Activated CD8-positive, alpha-beta memory T cell treated with anti-CD3 and anti-CD28 coated beads for 36 hours (primary cell): ENCODE measurements around the gene NUP62. TPM values are rescaled to one million over a fixed set of nuclear protein-coding genes. Genes with fewer than 3 reads are reported as not detected.
"Not testable (repeated sequence)": the region's sequence is repeated elsewhere in the genome, so short reads cannot be mapped to it uniquely, and the experiment has no call there.

Experiments used
- CTCF ChIA-PET: fragments of 350-600 bp; sonication (Branson Sonifier 250); formaldehyde crosslinking; loops from one replicate; lab custom pipeline; 2021; ENCODE audit warnings: antibody characterized with exemption; lab: Charles Lee
- POLR2A ChIA-PET: fragments of 350-600 bp; sonication (Branson Sonifier 250); formaldehyde crosslinking; loops from one replicate; lab custom pipeline; 2021; ENCODE audit warnings: antibody characterized with exemption; lab: Charles Lee
- total RNA-seq, 2 experiments: library from RNA; stranded (reverse); gene quantifications; one replicate each; pipeline ENCODE4 v1.2.3, GENCODE V29; 2021

The NUP62 gene
- total RNA-seq, 2 experiments from 2014 or later = 206 to 216 TPM

DNA sequence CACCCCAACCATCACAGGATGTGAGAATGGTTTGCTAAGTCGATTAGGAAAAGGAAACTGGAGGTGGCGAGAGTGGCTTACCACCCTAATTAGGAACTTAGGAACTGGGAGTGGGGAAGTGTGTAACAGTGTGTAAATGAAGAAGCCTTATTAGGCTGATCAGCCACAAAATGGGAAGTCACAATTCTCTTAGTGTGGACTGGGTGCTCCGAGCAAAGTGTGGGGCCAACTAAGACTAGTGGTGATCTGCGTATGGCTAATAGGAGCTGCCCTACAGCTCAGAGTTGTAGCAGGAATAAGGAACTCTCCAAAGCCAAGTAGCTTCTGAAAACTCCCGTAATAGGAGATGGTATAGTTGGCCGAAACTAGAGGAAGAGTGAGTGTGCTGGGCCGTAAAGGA is 24.1 kb upstream of the NUP62 start:
- POLR2A ChIA-PET = no interaction called here
- CTCF ChIA-PET = interaction anchor here (0.9 to 2.6 kb wide), 2 partner anchors 16 to 30 kb away, joined by 5 to 13 read pairs; no protein-coding TSS in a partner anchor

DNA sequence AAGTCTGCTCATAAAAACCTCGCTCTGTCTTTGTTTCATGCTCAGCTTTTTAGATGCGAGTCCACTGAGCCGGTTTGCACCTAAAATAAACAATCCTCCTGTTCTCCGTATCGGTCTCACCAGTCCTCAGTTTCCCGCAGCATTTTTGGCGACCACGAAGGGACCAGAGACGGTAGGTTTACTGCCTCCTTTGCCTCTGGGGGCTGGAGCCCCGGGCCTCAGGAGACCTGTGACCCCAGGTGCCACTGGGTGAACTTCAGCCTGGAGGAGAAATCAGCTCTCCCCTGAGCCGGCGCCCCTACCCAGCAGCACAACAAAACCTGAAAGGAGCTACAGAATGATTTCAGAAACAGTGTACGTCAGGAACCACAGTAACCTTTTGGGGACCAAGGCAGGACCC is 23.6 kb upstream of the NUP62 start:
- POLR2A ChIA-PET = no interaction called here

DNA sequence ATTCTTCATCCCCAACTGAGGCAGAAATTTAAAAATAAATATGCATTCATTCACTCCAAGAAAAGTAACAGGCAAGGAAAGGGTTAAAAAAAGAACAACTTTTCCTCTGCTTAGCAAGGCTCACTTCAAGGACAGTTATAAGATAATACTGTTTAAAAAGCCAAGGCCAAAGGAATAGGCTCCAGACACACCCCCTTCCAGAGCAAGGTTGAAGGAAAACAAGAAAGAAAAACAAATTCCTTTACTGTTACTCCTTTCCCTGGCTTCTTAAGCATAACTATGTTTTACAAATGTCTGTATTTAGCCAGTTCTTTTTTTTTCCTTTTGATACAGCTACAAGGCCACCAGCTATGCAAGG is 23.2 kb upstream of the NUP62 start:
- CTCF ChIA-PET = no interaction called here
- POLR2A ChIA-PET = no interaction called here

More for the DNA sequence above, 23.6 kb upstream of the NUP62 start:
- CTCF ChIA-PET = interaction anchor here (2.6 kb wide), 1 partner anchor 15 kb away, joined by 13 read pairs; no protein-coding TSS in a partner anchor

DNA sequence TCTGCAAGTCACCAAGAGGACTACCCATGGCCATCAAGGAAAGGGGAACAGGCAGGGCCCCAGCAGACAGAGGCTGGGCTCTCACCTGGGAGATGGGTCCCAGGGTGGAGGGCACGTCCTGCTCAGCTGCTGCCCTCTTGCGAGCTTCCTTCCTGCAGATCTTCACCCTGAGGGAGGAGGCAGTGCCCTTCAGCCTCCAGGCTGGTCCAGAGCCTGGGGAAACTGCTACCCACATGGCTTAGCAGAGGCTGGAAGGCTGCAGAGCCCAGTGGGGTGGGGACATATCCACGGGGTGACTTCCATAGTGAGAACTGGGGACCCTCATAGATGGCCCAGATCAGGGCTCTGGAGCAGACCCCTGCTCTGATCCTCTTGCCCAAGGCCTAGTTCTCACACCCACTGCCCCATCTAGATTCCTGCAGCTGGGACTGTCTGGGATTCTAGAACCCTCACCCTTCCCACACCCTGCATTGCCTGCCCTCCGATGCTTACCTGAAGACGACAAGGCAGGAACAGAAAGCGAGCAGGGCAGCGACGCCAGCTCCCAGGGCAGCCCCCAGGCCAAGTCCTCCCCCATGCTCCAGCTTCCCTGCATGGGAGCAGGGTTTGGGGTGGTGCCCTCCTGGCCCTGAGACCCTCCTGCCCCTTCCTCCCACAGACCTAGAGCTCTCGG is 22.6 kb upstream of the NUP62 start:
- CTCF ChIA-PET = no interaction called here
- POLR2A ChIA-PET = no interaction called here

- ChIA-PET POLR2A (no interaction called here), CTCF (interaction anchor here (0.6 kb wide), 1 partner anchor 15 kb away, joined by 3 read pairs; no protein-coding TSS in a partner anchor)
Measured at GRCh38 chr19:49950956-49951526, 21.7 kb upstream of the NUP62 start.

DNA sequence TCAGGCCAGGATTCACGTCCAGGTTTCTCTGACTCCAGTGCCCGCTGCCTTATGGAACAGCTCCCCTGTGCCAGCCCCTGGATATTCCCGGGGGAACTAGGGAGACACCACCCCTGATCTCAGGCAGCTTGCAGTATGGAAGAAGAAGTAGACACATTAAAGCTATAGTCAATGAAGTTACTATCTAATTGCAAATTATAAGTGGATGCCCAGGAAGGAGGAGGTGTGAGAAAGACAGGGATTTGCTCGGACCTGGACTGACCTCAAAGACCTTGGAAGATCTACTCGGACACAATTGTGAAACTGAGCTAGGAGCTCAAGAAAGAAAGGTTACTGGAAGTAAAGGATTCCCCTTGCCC is 21.3 kb upstream of the NUP62 start:
- ChIA-PET POLR2A (no interaction called here), CTCF (interaction anchor here (0.6 kb wide), 1 partner anchor 15 kb away, joined by 3 read pairs; no protein-coding TSS in a partner anchor)

DNA sequence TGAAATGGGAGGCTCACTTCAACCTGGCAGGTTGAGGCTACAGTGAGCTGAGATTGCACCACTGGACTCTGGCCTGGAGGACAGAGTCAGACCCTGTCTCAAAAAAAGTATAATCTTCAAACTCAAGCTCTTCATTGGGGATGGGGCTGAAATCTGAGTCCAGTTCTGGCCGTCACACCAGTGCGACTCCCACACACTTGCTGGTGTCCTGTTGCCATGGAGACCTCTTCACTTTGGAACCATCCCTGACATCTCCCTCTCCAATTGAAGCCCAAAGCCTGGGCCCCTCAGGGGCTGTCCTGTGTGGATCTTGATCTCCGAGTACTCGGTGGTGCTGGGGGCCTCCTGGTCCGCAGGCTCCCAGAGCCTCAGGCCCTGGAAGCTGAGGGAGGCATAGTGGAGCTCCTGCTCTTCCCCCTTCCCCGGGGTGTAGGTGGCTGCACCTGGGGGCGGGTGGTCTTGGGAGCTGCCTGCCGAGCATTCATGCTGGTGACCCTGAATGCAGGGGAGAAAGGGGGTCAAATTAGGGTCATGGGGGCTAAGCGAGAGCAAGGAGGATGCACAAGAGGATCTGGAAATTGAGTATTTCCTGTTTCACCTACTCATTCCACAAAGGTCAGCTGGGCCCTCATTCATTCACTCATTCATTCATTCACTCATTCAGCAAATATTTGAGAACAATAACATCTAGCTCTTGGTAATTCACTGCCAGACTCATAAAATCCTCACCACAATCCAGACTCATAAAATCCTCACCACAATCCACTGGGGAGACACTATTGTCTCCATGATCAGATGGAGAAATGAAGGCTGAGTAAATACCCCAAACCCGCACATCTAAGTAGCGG is 20.7 kb upstream of the NUP62 start:
- ChIA-PET CTCF (interaction anchor here (1.3 kb wide), 1 partner anchor 12 kb away, joined by 4 read pairs; no protein-coding TSS in a partner anchor), POLR2A (no interaction called here)

GRCh38 chr19:49946415-49946814 is 17.1 kb upstream of the NUP62 start:
- ChIA-PET CTCF (no interaction called here), POLR2A (no interaction called here)

GRCh38 chr19:49944567-49944966 is 15.3 kb upstream of the NUP62 start:
- CTCF ChIA-PET, POLR2A ChIA-PET: not testable (repeated sequence)

- ChIA-PET POLR2A (no interaction called here), CTCF (no interaction called here)
Measured at GRCh38 chr19:49940482-49940791, 11.1 kb upstream of the NUP62 start.

DNA sequence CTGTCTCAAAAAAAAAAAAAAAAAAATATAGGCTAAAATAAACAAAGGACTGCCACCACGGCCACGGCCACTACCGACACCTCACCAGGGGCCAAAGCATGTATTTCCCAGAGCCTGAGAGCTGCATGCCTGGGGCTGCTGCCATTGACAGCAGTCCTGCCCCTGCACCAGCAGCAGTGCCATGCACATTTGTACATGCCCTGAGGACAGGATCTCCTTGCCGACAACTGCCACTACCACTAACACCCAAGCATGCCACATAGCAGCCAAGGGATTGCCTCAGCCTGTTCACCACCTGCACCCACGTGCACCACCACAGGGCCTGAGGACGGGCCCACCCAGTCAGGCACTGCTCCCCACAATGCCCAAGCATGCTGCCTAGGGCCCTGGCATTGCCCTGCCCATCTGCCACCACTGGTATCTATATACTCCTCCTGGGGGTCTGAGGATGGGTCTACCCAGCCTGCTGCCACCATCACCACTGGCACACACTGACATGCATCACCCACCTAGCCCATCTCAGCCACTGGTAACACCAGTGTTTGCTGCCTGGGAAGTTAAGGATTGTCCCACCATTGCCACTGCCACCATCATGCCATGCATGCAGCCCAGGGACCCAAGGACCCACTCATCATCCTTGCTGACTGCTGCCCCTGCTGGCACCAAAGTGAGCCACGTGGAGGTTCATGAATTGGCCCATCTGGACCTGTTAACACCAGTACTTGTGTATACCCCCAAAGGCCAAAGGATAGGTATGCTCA is 10.6 kb upstream of the NUP62 start:
- ChIA-PET POLR2A (no interaction called here), CTCF (interaction anchor here (3.8 kb wide), 1 partner anchor 44 kb away, joined by 27 read pairs; no protein-coding TSS in a partner anchor)

DNA sequence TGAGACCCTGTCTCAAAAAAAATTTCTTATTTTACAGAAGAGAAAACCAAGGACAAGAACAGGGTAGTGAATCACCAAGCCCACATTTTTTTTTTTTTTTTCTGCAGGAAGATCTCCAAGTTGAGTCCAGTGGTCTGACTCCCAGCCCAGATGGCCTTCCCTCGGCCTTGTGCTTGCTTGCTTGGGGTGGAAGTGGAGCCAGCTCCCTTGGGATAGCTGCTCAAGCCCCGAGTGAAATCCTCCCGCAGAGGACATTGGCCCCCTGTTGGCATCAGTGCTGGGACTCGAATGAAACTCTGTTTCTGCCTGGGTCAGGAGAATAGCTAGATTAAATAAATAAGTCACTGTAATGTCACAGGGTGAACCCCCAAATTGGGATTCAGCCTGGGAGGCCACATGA is 9.4 kb upstream of the NUP62 start:
- ChIA-PET CTCF (interaction anchor here (0.7 to 3.8 kb wide), 8 partner anchors 11 to 93 kb away, joined by 3 to 27 read pairs (median 4); no protein-coding TSS in a partner anchor), POLR2A (interaction anchor here (0.7 kb wide), 1 partner anchor 72 kb away, joined by 7 read pairs; no protein-coding TSS in a partner anchor)

DNA sequence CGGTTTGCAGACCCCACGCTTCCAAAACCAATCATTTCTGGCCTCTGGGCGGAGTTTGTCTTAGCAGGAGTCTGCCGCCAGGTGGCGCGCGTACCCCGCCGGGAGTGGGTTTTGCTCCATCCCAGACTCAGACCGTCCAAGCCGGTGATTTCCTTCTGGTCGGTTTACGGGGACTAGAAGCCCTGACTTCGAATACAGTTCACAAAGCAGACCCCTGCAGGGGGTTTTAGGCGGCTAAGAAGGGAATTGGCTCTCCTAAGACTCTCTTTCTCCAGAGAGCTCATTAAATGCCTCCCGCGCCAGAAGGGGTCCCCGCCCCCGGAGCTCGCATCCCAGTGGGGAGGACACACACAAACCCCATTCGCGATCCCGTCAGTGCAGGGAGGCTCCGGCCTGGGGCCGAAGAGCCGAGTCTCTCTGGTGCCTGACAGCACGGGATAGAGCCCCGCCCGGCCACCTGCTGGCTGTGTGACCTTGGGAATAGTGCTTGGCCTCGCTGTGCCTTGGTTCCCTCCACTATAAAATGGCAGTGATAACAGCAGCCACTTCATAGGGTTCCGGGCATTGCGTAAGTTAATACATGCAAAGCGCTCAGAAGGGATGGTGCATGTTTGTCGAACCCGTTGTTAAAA is 8.6 kb upstream of the NUP62 start:
- CTCF ChIA-PET = interaction anchor here (0.5 to 3.8 kb wide), 19 partner anchors 8 to 526 kb away, joined by 3 to 27 read pairs (median 3); partner anchors contain the start of genes ATF5, NUP62 and VRK3
- POLR2A ChIA-PET = interaction anchor here (0.6 to 0.7 kb wide), 2 partner anchors 51 to 71 kb away, joined by 4 to 7 read pairs; no protein-coding TSS in a partner anchor

- ChIA-PET POLR2A (no interaction called here), CTCF (interaction anchor here (3.4 to 3.8 kb wide), 2 partner anchors 18 to 48 kb away, joined by 13 to 27 read pairs; no protein-coding TSS in a partner anchor)
Measured at GRCh38 chr19:49936549-49936948, 7.2 kb upstream of the NUP62 start.

DNA sequence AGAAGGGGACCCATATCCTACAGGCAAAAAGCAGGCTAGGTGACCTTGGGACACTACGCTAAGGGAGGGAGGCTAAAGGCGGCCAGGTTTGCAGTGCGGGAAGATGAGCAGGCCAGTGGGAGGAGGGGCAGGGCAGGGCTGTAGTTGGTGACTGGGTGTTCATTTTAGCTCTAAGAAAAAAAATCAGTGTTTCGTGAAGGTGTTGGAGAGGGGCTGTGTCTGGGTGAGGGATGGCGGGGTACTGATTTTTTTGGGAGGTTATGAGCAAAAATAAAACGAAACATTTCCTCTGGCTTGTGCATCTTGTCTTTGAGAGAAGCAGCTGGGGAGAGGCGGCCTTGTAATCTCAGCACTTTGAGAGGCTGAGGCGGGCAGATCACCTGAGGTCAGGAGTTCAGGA is 4.3 kb upstream of the NUP62 start:
- CTCF ChIA-PET = interaction anchor here (1.1 kb wide), 1 partner anchor 50 kb away, joined by 4 read pairs; no protein-coding TSS in a partner anchor
- POLR2A ChIA-PET = no interaction called here

DNA sequence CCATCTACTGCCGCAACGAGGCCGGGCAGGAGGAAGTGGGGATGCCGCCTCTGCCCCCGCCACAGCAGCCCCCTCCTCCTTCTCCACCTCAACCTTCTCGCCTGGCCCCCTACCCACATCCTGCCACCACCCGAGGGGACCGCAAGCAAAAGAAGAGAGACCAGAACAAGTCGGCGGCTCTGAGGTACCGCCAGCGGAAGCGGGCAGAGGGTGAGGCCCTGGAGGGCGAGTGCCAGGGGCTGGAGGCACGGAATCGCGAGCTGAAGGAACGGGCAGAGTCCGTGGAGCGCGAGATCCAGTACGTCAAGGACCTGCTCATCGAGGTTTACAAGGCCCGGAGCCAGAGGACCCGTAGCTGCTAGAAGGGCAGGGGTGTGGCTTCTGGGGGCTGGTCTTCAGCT is 3.4 kb upstream of the NUP62 start:
- ChIA-PET POLR2A (no interaction called here), CTCF (interaction anchor here (1.1 kb wide), 1 partner anchor 51 kb away, joined by 4 read pairs; no protein-coding TSS in a partner anchor)

- CTCF ChIA-PET = no interaction called here
- POLR2A ChIA-PET = no interaction called here
Measured at GRCh38 chr19:49932041-49932451, 2.7 kb upstream of the NUP62 start.

DNA sequence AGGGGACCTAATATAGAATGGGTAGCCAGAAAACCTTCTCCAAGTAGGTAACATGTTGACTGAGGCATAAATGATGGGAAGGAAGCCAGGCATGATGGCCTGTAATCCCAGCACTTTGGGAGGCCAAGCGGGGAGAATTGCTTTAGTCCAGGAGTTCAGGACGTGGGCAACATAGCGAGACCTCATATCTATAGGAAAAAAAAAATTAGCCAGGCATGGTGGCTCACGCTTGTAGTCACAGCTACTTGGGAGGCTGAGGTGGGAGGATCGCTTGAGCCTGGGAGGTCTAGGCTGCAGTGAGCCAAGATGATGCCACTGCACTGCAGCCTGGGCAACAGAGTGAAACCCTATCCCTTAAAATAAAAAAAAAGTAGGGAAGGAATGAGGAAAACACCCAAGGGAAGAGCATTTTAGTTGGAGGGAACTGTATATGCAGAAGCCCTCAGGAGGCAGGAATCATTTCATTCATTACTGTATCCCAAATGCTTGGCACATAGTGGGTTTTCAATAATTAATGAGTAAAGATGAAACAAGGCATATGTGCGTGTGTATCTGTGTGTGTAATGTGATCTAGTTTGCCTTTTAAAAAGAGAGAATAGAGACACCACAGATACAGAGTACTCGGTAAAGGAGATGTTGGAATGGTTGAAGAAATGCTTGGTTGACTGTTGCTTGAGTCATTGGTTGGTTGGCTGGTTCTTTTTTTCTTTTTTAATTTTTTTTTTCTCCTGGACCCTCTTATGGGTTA is 2.2 kb upstream of the NUP62 start:
- POLR2A ChIA-PET = interaction anchor here (0.6 kb wide), 1 partner anchor 35 kb away, joined by 3 read pairs; the partner anchor contains the start of gene IL4I1
- CTCF ChIA-PET = no interaction called here
